A673 (cell line): ENCODE data around the gene MAPKAPK2.

Source experiments
- CTCF ChIP-seq: fragments of 300-800, 200-600 bp; sonication (generic); conservative IDR thresholded peaks from 2 replicates; pipeline ENCODE4 v1.5.1; 2017; ENCODE audit warnings: low read depth, mild to moderate bottlenecking, antibody characterized with exemption, low read length, moderate library complexity, mixed read lengths
- EZH2 ChIP-seq: fragments of 200-600 bp; sonication (generic); IDR thresholded peaks from 2 replicates; pipeline ENCODE4 v1.6.1; 2017; ENCODE audit warnings: borderline replicate concordance, low read depth, mild to moderate bottlenecking, mixed read lengths, antibody characterized with exemption, low read length; ENCODE audit not compliant: poor library complexity, severe bottlenecking

- TF ChIP-seq CTCF (no peak), EZH2 (no peak)
Observed at GRCh38 chr1:206783506-206783905, 98.8 kb downstream of the MAPKAPK2 start.
